Transverse colon (tissue), 4 donors: ENCODE results near the gene RELA.

Experiments
- CTCF ChIP-seq, 5 experiments: fragments of 200-600 bp in 3 of 5; fragments of 450-650 bp in 2 of 5; sonication (generic) in 3 of 5; IDR thresholded peaks; 1 replicate in 2 of 5; 2 replicates in 3 of 5; pipeline ENCODE4 v1.5.1; 2016 to 2017; ENCODE audit warnings: antibody characterized with exemption in 5 of 5, inconsistent platforms in 3 of 5, mild to moderate bottlenecking in 2 of 5, moderate library complexity in 1 of 5
- POLR2A ChIP-seq: fragments of 450-650 bp; IDR thresholded peaks from one replicate; pipeline ENCODE4 v1.6.1; 2016; ENCODE audit warnings: antibody characterized with exemption, mild to moderate bottlenecking, moderate library complexity
- POLR2AphosphoS5 ChIP-seq, 3 donors: sonication (generic); formaldehyde crosslinking; IDR thresholded peaks; one replicate each; pipeline ENCODE4 v1.6.1; 2016; ENCODE audit warnings: antibody characterized with exemption in 3 of 3

DNA sequence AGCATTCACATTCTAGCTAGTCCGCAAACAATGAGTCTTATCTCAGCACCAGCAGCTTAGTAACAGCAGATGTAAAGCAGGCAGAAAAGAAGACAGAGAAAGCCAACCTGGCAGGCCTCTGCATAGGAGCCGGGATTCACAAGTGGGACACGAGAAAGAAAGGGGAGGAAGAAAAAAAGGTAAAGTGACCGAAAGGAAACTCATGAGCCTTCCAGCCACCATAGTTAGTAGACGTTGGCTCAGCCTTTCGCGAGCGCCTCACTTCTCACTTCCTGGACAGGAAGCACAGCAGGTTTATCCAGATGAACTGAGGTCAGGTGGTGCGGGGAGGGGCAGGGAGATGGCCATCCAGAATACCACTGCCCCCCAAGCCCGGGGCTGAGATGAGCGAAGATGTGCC is 29.7 kb upstream of the RELA start:
- TF ChIP-seq POLR2A = no peak
- TF ChIP-seq CTCF (IDR thresholded peaks at IDR 0.05) = no peak
- TF ChIP-seq POLR2AphosphoS5 (IDR thresholded peaks at IDR 0.05) = peak in 1 of 3 donors; percentile 45
